Natural killer cell (primary cell): ENCODE measurements around the gene PPIF. TPM values are rescaled to one million over a fixed set of nuclear protein-coding genes. Genes with fewer than 3 reads are reported as not detected.
A peak's percentile ranks its signal among the peaks of the same experiment; 100 is the strongest.

Source experiments
- ATAC-seq, 3 donors: fragments of 150-1000 bp in 2 of 3; fragments of 200-7000 bp in 1 of 3; cut with Tn5 transposase; 1 replicate in 1 of 3; 2 replicates in 2 of 3; pipeline ENCODE4 v1.10.0; 2021; ENCODE audit warnings: mild to moderate bottlenecking in 2 of 3, moderate library complexity in 2 of 3
- DNase-seq, 2 donors: peaks; one replicate each; pipeline versions ENCODE4 v3.0.0 to v3.0.0-alpha.2; 2013 to 2021; ENCODE audit warnings: mixed read lengths in 1 of 2
- H3K27ac ChIP-seq: one replicate; pipeline ENCODE4 v1.5.1; 2013; ENCODE audit warnings: mild to moderate bottlenecking, low read length
- H3K27me3 ChIP-seq: one replicate; pipeline ENCODE4 v1.6.1; 2013; ENCODE audit warnings: low read length; ENCODE audit not compliant: control insufficient read depth, insufficient read depth
- H3K36me3 ChIP-seq: one replicate; pipeline ENCODE4 v1.6.1; 2013; ENCODE audit warnings: low read length; ENCODE audit not compliant: control insufficient read depth, insufficient read depth
- H3K4me1 ChIP-seq: one replicate; pipeline ENCODE4 v1.6.1; 2013; ENCODE audit warnings: low read length; ENCODE audit not compliant: control insufficient read depth, insufficient read depth
- H3K4me3 ChIP-seq: one replicate; pipeline ENCODE4 v1.5.1; 2013; ENCODE audit warnings: low read length
- H3K9me3 ChIP-seq: one replicate; pipeline ENCODE4 v1.6.1; 2013; ENCODE audit warnings: low read length; ENCODE audit not compliant: control insufficient read depth, insufficient read depth
- H3K27ac Mint-ChIP-seq, 2 donors: one replicate each; pipeline ENCODE4 v1.8.0; 2022; ENCODE audit warnings: mild to moderate bottlenecking in 2 of 2, mixed read lengths in 2 of 2, moderate library complexity in 1 of 2
- H3K27me3 Mint-ChIP-seq, 2 donors: one replicate each; pipeline ENCODE4 v1.8.0; 2022; ENCODE audit warnings: low read depth in 2 of 2, mixed read lengths in 2 of 2
- H3K36me3 Mint-ChIP-seq: one replicate; pipeline ENCODE4 v1.8.0; 2022; ENCODE audit warnings: mixed read lengths
- H3K4me1 Mint-ChIP-seq, 2 donors: one replicate each; pipeline ENCODE4 v1.8.0; 2022; ENCODE audit warnings: mixed read lengths in 2 of 2
- H3K4me3 Mint-ChIP-seq: one replicate; pipeline ENCODE4 v1.8.0; 2022; ENCODE audit warnings: mild to moderate bottlenecking, moderate library complexity, mixed read lengths
- H3K9me3 Mint-ChIP-seq, 2 donors: one replicate each; pipeline ENCODE4 v1.8.0; 2022; ENCODE audit warnings: mixed read lengths in 2 of 2
- CTCF ChIP-seq: fragments of 200-600 bp; IDR thresholded peaks from one replicate; pipeline ENCODE4 v1.8.0; 2022; ENCODE audit warnings: antibody characterized with exemption
- WGBS: methylation state at CpG from one replicate; pipeline ENCODE4 v1.1.7; 2013; ENCODE audit warnings: missing lambda C conversion rate; ENCODE audit not compliant: insufficient coverage; 5-methylcytosine and 5-hydroxymethylcytosine counted together
- intact Hi-C: fragments of 100-400 bp; cut with micrococcal nuclease; formaldehyde crosslinking; loops from one replicate; pipeline ENCODE4 v1.14.2; 2022
- total RNA-seq, 4 donors: library from RNA; stranded (reverse); fragments of 120-200 nt in 1 of 4; gene quantifications; one replicate each; pipeline versions ENCODE4 v1.2.3 to v1.2.4, GENCODE V29; 2013 to 2022

The PPIF gene
- total RNA-seq, 3 donors from 2014 or later (not counting 1 experiment from before 2014, with no cell fraction given), result 59.5 to 99.1 (median 66.3) TPM

DNA sequence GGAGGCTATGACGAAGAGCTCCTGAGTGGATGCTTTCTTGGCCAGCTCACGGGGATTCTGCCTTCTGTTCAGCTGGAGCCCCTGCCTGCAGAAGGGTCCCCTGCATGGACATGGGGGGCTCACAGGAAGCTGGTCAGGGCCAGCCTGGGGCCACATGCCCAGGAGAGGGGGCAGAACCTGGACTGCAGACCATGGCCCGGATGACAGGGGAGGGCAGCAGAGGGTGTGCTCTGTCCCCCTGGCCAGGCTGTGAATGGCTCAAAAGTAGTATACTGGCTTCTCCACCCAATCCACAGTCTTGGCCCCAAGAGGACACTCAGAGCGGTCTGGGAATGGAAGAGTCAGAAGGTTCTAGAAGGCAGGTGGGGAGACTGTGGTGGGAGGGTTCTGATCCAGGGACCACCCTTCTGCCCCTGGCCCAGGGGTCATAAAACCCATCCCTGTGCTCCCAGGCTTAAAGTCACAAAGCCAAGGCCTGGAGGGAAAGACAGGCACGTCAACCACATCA is 40.3 kb downstream of the PPIF start:
- peaks cover 0 to 15% of the 10 kb centered on the region in 2 donors for H3K4me1 Mint-ChIP-seq
- intact Hi-C loops, result no loop called here
- no peaks in the 10 kb centered on the region for H3K9me3 ChIP-seq
- no peak overlapping the region for H3K4me3 ChIP-seq
- H3K27me3 ChIP-seq, result no peaks in the 10 kb centered on the region
- no peak overlapping the region for H3K4me3 Mint-ChIP-seq
- no peak for TF ChIP-seq CTCF
- H3K27me3 Mint-ChIP-seq, result no peaks in the 10 kb centered on the region
- no peak overlapping the region for H3K27ac ChIP-seq
- ATAC-seq (no peak), DNase-seq (no peak)
- H3K36me3 Mint-ChIP-seq, result no peaks in the 10 kb centered on the region
- WGBS, result 86% methylated on average over 5 of the region's 5 CpGs
- H3K4me1 ChIP-seq, result peaks cover 6% of the 10 kb centered on the region
- H3K27ac Mint-ChIP-seq, result no peak overlapping the region
- H3K36me3 ChIP-seq, result no peaks in the 10 kb centered on the region
- no peaks in the 10 kb centered on the region for H3K9me3 Mint-ChIP-seq

- Histone ChIP-seq H3K27ac (no peak overlapping the region), H3K9me3 (no peaks in the 10 kb centered on the region), H3K27me3 (no peaks in the 10 kb centered on the region), H3K4me3 (no peak overlapping the region), H3K4me1 (peaks cover 6% of the 10 kb centered on the region), H3K36me3 (no peaks in the 10 kb centered on the region)
- 92% methylated on average over 10 of the region's 11 CpGs for WGBS
- DNase-seq, result peak in 1 of 2 donors; percentile 9
- H3K4me3 Mint-ChIP-seq, result no peak overlapping the region
- no peak overlapping the region for H3K27ac Mint-ChIP-seq
- H3K9me3 Mint-ChIP-seq, result no peaks in the 10 kb centered on the region
- ATAC-seq, result no peak
- H3K36me3 Mint-ChIP-seq, result no peaks in the 10 kb centered on the region
- no peaks in the 10 kb centered on the region for H3K27me3 Mint-ChIP-seq
- peaks cover 0 to 15% of the 10 kb centered on the region in 2 donors for H3K4me1 Mint-ChIP-seq
- TF ChIP-seq CTCF, result no peak
- intact Hi-C loops, result no loop called here
These were observed 40.9 kb downstream of the PPIF start for GRCh38 chr10:79387974-79388850.

GRCh38 chr10:79390057-79390456 is 42.8 kb downstream of the PPIF start:
- Mint-ChIP-seq H3K36me3 (no peaks in the 10 kb centered on the region), H3K27me3 (no peaks in the 10 kb centered on the region), H3K4me1 (peaks cover 0 to 15% of the 10 kb centered on the region in 2 donors), H3K9me3 (no peaks in the 10 kb centered on the region), H3K27ac (no peak overlapping the region), H3K4me3 (no peak overlapping the region)
- H3K4me1 ChIP-seq, result peaks cover 6% of the 10 kb centered on the region
- H3K4me3 ChIP-seq, result no peak overlapping the region
- no peak for DNase-seq
- intact Hi-C loops, result no loop called here
- no peaks in the 10 kb centered on the region for H3K36me3 ChIP-seq
- 100% methylated on average over 2 of the region's 2 CpGs for WGBS
- H3K9me3 ChIP-seq, result no peaks in the 10 kb centered on the region
- no peaks in the 10 kb centered on the region for H3K27me3 ChIP-seq
- TF ChIP-seq CTCF, result no peak
- no peak for ATAC-seq
- no peak overlapping the region for H3K27ac ChIP-seq
